RWPE2 (cell line): ENCODE results near the gene ELOVL1.

Experiments used
- ATAC-seq: fragments of 200-7000 bp; cut with Tn5 transposase; 3 replicates; pipeline ENCODE4 v1.9.1; 2021; ENCODE audit warnings: low read depth
- DNase-seq: peaks from one replicate; pipeline ENCODE4 v3.0.0-alpha.2; 2020; ENCODE audit warnings: low spot score
- H3K27ac ChIP-seq: fragments of 450-650 bp; 2 replicates; pipeline ENCODE4 v1.5.1; 2017; ENCODE audit warnings: mild to moderate bottlenecking; ENCODE audit not compliant: poor library complexity, severe bottlenecking
- H3K27me3 ChIP-seq: fragments of 250-450 bp; sonication (Bioruptor Pico); 2 replicates; pipeline ENCODE4 v1.5.1; 2021; ENCODE audit warnings: mild to moderate bottlenecking, moderate library complexity; ENCODE audit not compliant: insufficient read depth, poor library complexity, severe bottlenecking
- H3K36me3 ChIP-seq: fragments of 250-450 bp; sonication (Bioruptor Pico); 2 replicates; pipeline ENCODE4 v1.5.1; 2020; ENCODE audit warnings: low read depth, mild to moderate bottlenecking, moderate library complexity
- H3K4me1 ChIP-seq: fragments of 250-450 bp; sonication (Bioruptor Pico); 2 replicates; pipeline ENCODE4 v1.5.1; 2021; ENCODE audit warnings: mild to moderate bottlenecking, moderate library complexity; ENCODE audit not compliant: insufficient read depth, poor library complexity, severe bottlenecking
- H3K4me3 ChIP-seq: fragments of 250-450 bp; sonication (Bioruptor Pico); 2 replicates; pipeline ENCODE4 v1.5.1; 2021; ENCODE audit warnings: mild to moderate bottlenecking, moderate library complexity; ENCODE audit not compliant: severe bottlenecking
- H3K9me3 ChIP-seq: fragments of 250-450 bp; sonication (Bioruptor Pico); 2 replicates; pipeline ENCODE4 v1.5.1; 2021; ENCODE audit warnings: mild to moderate bottlenecking, moderate library complexity; ENCODE audit not compliant: severe bottlenecking
- TF ChIP-seq, protein P1 (sequence below): fragments of 450-650 bp; IDR thresholded peaks from one replicate; pipeline ENCODE4 v1.5.1; 2017; ENCODE audit warnings: mild to moderate bottlenecking, moderate library complexity; ENCODE audit not compliant: poor library complexity, severe bottlenecking

Gene ELOVL1

DNA sequence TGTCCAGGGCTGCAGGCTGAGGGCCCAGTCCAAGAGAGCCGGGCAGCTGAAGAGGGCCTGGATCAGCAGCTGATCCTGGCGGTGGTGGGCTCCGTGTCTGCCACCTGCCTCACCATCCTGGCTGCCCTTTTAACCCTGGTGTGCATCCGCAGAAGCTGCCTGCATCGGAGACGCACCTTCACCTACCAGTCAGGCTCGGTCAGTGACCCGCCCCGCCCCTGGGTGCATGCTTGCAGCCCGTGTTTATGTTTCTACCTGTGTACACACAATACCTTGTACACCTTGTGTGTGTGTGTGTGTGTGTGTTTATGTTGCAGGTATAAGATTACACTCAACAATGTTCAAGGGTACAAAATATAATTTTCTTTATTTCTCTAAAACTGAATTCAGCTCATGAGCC, 54.0 kb downstream of the ELOVL1 start:
- DNase-seq (no peak), ATAC-seq (no peak)
- no peaks in the 10 kb centered on the region for H3K9me3 ChIP-seq
- H3K27me3 ChIP-seq, result no peaks in the 10 kb centered on the region
- no peak overlapping the region for H3K4me3 ChIP-seq
- no peak overlapping the region for H3K27ac ChIP-seq
- TF ChIP-seq, protein P1, sequence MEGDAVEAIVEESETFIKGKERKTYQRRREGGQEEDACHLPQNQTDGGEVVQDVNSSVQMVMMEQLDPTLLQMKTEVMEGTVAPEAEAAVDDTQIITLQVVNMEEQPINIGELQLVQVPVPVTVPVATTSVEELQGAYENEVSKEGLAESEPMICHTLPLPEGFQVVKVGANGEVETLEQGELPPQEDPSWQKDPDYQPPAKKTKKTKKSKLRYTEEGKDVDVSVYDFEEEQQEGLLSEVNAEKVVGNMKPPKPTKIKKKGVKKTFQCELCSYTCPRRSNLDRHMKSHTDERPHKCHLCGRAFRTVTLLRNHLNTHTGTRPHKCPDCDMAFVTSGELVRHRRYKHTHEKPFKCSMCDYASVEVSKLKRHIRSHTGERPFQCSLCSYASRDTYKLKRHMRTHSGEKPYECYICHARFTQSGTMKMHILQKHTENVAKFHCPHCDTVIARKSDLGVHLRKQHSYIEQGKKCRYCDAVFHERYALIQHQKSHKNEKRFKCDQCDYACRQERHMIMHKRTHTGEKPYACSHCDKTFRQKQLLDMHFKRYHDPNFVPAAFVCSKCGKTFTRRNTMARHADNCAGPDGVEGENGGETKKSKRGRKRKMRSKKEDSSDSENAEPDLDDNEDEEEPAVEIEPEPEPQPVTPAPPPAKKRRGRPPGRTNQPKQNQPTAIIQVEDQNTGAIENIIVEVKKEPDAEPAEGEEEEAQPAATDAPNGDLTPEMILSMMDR, result no peak
- no peaks in the 10 kb centered on the region for H3K4me1 ChIP-seq
- H3K36me3 ChIP-seq, result no peaks in the 10 kb centered on the region
